ENCODE data around the gene RPS27.

The RPS27 gene

DNA sequence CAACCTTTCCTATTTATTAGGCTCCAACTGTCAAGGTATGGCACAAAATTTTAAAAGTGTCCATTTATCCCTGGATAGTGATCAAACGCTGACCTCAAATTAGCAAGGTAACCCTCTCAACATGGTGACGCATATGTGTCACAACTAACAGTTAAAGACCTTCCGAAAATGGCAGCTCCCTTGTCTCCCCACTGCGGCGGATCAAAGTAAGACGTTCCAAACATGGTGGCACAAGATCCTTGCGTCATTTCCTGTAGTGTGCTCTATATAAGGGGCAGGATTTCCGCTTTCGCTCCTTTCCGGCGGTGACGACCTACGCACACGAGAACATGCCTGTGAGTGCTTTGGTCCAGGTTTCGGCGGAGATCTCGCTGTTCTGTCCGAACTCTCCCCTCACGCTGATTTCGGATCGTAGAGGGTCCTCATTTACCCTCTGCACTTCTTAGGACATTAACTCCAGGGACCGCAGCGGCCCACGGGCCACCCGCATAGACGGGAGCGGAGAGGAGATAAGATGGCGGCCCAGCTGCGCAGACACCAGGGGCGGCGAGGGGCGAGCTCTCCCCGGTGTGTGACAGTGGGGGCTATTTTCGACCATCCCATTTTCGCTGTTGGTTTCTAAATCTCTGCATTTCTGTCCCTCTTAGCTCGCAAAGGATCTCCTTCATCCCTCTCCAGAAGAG, at the start of gene RPS27:
RPS27 (plus strand) TSS at position 295 of the 683 bp plus-strand sequence; CDS start at position 330, 35 bp downstream.
- DNase-seq: peak; percentile 86

DNA sequence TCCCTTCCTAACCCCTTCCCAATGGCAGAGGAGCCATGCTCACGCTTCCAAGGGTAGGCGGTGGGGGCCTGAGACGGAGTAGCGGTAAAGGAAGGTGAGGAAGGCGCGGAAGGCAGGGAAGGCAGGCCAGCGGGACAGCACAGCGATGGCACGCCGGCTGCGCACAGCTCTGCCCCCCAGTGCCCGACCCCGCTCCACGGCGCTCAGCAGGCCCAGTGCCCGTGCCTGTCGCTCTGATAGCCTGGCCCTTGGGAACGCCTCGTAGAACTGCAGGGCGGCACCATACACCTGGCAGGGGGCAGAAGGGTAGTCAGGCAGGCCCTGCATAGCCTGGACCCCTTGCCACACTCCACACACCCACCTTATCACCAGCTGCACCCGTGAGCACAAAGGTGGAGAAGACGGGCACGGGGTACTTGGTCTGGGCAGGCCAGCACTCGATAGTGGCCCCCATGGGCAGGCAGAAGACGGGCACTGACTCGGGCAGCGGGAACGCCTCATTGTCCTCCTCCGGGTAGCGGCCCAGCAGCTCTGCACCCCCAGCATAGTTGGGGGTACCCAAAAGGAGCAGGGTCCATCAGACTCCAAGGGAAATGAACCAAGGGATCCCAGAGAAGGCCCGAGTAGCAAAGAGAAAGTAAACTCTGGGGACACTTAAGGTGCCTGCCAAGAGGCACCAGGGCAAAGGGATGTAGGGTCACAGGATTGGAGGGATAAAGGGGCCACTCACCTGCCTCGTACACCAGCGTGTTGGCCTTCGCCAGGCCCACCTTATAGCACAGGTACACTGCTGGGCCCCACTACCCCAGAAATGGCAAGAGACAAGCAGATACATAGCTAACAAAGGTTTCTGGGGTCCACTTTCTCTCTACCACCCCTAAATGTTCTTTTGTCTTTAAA, 48.5 kb upstream of the RPS27 start:
- DNase-seq: no peak

DNA sequence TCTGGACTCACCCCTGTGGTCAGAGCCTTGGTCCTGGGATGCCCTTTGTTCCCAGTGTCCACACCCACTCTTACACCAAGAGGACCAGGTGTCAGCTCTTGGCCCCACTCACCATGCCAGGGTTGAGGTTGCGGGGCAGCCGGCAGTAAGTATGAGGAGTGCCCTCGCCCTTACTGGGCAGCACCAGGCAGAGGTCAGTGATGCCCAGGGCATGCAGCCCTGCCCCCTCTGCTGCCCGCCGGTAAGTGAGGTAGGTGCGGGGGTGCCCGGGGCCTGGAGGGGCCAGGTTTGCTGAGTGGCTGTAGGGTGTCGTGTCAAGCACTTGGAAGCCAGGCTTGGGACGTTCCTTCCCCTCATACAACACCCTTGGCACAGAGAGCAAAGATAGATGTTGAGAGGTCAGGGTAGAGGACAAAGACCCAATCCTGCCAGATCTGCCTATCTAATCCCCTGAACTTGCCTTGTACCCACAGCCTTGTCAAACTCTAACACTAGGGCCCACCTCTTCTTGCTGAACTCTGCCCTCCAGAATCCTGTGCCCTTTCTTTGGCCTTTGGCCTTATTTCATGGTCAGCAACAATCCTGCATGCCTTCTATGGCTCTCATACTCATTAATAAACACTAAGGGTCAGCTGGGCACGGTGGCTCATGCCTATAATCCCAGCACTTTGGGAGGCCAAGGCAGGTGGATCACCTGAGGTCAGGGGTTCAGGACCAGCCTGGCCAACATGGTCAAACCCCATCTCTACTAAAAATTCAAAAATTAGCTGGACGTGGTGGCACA, 47.6 kb upstream of the RPS27 start:
- DNase-seq: no peak

DNA sequence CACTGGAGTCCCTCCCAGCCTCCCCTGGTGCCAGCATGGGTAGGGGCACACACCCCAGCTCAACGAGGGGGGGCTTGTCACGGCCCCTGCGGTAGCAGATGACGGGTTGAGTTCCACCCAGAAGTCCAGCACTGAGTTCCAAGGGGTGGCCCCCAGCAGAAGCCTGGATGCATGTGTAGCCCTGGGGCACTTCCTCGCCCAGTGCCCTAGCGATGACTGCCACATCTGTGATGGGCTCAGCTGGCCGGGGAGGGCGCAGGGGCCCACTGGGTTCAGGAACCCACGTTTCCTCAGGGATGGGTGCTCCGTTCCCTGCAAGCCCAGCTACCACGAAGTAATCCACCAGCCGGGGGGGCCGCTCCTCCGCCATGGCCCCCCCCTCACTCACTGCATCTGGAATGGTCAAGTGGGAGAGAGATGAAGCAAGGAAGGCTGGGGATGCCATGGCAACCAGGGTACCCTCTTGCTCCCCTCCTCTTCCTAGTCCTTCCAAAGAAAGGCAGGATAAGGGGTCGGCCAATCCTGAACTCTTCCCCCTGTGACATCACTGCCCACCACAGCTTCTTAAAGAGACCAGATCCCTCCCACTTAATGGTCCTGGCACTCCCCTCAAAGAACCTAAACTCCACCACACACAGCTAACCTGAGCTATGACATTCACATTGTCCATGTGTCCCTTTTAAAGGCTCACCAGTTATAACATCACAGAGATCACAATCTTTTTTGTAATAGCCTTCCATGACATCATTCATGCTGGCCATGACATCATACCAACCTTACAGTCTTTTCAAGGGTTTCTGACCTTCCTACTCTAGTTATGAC, 46.3 kb upstream of the RPS27 start:
- DNase-seq: no peak

DNA sequence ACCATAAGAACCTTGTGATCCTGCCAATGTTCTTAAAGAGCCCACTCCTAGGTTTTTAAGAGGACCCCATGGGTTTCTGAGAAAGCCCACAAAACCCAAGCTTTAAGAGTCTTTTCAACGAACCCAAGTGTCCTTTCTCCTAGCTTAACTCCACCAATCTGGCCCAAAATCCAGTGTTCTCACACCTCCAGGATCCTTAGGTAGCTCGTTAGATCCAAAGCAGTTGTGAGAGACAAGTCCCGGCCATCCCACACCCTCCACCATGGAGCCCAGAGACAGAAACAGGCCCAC, 45.8 kb upstream of the RPS27 start:
- DNase-seq: no peak

DNA sequence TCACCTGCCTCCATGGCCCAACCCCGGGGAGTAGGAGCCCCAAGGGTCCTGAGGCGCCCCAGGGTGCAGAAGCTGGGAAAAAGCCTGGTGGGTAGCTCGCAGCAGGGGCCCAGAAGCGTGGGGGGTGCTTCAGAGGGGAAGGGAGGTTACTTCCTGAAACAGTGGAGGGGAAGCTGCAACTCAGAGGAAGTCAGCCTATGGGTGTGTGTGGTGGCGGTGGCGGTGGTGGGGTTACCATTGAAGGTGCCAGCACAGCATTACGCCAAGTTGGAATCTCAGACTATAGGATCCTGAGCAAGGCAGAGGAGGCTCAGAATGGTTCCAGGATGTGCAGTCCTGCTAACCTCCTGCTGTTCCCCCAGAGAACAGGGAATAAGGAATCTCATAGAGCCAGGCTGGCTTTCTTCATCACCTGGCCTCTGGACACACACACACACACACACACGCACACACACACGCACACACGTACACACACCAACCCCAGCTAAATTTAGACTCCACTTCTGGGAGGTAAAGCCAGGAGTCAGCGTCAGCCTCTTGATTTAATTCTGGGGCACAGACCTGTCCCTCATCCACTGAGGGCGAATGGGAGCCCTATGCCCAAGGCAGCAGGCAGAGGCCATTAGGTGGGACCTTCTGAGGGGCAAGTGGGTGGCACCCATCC, 45.3 kb upstream of the RPS27 start:
- DNase-seq: peak; percentile 74

DNA sequence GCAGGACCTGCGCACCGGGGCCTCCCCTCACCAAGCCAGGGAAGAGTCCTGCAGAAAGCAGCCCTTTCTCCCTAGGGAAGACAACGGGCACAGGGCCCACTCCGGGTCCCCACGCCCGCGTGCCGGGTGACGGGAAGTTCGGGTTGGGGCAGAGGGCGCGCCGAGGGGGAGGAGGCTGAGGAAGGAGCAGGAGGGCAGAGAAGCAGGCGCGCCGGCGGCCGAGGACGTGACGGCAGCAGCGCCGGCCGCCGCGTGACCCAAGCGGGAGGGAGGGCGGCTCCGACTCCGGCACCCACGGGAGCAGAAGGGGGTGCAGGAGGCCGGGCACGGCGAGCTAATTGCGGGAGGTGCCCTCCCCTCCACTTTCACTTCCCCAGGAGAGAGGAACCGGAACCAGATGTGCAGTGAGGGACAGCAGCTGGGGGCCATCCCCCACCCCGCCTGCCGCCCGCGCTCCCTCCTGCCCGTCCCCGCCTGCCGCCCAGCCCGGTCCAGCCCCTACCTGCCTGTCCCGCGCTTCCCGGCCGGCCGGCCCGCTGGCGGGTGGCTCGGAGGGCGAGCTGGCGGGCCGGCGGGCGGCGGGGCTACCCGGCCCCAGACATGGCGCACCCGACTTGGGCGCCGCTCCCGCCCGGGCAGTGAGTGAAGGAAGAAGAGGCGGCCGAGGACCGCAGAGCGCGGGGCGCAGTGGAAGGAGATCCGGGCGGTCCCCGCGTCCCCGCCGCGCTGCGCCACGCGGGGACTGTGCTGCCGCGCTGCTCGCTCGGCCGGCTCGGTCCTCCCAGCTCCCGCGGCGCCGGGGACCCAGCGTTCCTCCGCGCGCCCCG, 44.6 kb upstream of the RPS27 start:
- DNase-seq: peak; percentile 72

DNA sequence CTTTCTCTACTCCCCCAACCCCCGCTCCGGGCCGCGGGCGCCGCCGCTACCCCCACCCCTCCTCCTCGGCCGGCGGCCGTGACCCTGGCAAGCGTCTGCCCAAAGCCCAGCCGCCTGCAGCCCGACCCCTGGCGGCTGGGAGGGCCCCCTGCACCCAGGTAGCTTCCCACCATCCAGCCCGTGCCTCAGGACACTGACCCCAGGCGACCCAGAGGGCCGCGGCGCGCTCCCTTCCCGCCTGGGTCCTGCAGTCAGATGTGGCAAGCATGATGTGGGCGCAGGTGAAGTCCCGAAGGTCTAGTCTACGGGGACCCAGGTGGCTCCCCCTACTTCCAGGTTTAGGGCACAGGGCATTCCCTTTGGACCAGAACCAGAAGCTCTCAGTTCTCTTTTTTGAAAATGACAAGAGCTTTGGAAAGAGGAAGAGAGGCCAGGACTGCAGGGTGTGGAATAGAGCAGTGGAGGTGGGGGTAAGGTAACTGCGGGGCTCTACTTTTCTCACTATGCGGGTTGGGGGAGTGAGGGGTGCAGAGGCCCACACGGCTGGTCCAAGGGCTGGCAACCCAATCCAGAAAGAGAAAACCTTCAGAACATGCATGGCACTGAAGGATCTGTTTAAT, 43.8 kb upstream of the RPS27 start, which contains the start of gene DENND4B:
DENND4B (minus strand) TSS at position 97 of the 620 bp plus-strand sequence. CDS start 2,344 bp downstream, outside the sequence.
- peak; percentile 78 for DNase-seq

DNA sequence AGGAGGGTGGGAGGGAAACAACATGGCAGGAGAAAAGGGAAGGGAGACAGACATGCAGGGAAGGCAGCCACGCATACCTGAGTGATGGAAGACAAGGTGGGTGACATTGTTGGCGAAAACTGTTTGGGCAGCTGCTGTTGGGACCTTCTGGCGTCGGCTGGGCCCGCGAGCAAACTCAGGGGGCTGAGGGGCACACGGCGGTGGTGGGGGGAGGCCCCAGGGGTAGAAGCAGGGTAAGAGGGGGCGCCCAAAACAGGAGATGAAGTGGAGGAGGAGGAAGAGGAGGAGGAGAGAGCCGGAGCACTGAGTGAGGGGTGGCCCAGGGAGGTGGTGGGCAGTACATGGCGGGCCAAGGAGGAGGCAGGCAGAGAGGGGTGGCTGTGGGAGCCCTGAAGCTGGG, 39.4 kb upstream of the RPS27 start:
- no peak for DNase-seq

DNA sequence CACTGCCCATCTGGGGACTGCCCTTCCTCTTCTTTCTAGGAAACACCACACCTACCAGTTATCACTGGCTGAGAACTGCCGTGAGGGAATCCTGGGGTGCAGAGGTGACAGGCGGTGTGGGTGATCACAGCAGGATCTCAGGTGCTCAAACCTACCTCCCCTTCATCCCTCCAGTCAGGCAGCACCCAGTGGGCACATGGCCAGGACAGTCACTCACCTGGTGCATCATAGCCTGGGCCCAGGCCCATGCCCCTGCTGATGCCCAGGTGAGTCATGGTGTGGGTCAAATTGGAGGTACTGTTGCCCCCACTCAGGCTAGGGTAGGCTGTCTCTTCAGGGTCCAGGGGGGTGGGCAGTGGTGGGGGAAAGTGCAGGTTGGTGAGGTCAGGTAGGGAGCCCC, 38.8 kb upstream of the RPS27 start:
- no peak for DNase-seq

DNA sequence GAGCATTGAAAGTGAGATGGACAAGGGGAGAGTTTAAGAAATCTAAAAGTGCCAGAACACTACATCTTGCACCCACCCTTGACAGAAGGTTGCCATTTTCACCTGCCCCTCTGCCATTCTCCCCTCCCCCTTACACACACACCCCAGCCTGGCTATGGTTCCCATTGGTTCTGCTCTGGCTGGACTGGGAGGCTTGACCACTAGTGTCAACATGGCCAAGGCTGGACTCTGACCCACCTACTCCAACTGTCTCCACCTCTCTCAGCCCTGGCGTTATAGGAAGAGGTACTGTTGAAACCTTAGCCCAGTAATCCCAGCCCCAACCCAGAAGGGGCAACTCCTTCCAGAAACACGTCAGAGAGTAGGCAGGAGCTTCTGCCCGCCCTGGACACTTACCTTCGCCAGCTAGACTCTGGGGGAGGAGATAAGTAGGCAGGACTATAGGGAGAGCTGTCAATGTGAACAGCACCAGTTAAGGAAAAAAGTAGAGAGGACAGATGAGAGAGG, 36.6 kb upstream of the RPS27 start:
- DNase-seq: no peak

DNA sequence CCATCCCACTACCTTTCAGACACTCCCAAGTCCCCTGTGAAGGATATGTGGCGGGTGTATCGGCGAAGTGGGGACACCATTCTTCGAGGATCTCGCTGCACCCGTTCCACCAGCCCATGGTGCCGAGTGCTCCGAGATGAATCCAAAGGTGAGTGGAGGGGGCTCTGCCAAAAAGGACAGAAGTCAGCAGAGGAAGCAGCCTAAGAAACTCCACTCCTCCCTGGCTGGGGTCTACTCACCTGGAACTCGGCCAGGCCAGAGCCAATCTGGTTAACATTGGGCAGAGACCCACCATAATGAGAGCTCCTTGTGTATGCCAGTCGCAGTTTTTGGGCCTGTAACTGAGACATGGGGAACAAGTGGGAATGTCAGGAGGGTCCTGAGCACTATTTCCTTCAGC, 35.7 kb upstream of the RPS27 start:
- DNase-seq: no peak

DNA sequence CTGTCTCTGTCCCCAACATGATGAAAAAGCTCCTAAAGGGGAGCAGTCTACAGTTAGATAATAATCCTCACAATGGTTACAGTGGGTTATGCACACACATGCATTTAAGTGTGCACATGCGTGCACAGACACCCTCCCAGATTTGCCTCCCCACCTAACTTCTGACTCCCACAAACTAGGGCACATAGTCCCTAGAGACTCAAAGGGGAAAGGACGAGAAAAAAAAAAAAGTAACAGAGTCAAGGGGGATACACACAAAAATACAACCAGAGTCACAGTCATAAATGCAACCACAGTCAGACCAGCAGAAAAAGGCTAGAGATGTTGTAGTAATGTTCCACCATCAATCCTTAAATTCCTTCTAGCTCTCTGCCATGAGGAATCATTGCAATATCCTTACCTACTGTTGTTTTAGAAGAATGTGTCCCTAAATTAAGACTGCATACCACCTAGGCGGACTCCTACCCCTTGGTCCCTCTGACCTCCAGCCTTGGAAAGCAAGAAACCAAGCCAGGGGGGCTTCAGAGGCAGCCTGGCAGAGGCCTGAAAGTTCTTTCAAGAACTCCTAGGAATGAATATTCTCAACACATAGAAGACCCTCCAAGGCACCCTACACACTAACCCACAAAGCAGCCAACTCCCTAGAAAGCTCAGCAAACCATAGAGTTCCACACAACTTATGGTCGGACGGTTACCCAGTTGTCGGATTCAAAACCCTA, 33.4 kb upstream of the RPS27 start:
- no peak for DNase-seq

DNA sequence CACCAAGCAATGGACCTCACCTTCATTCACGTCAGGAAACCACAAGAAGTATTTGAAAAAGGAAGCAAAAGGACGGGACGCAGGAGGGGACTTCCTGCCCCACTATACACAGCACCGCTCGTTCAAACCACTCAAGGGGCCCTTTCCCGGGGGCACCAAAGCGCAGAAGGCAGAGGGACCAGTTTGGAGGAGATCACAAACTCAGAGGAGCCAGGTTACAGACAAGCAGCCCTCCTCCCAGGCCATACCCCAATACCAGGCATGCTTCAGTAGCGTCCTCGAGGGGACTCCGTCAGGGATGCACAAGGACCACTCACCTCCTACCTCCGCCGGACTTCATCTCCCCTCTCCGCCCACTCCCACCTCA, 32.8 kb upstream of the RPS27 start:
- DNase-seq: no peak

DNA sequence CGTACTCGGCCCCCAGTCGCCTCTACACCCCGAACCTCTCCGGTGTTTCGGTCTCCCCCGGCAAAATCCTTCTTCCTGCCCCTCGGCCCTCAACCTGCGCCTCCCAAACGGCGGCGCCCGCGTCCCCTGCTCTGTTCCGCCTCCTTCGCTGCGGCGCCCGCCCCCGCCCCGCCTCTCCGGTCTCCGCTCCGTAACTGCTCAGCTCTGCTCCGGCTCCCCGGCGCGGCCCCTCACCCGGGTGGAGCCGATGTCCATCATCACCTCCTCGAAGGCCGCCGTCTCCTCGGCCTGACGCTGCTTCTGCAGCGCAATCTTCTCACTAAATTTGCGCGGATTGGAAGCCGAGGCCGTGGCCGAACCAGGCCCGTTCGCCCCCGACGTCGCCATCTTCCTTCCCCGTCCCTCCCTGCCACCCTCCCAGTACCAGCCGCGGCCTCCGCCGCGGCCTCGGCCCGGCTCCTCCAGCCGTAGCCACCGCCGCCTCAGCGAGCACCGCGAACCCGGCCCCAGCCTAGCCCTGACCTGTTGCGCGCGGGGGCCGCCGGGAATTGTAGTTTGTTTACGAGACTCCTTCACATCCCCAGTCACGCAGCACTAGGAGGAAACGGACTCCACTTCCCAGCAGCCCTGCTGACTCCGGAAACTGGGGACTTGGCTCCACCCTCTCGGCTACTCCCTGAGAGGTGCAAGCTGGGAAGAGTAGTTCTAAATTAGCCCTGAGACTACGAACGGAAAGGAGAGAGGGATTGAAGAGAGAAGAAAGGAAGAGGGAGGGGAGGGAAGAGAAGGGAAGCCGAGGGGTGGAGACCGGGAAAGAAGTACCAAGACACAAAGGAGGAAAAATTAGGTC, 32.2 kb upstream of the RPS27 start, which contains the start of gene CRTC2:
CRTC2 (minus strand) TSS at position 502 of the 850 bp plus-strand sequence; CDS start at position 387, 115 bp downstream.
- DNase-seq: peak; percentile 94

DNA sequence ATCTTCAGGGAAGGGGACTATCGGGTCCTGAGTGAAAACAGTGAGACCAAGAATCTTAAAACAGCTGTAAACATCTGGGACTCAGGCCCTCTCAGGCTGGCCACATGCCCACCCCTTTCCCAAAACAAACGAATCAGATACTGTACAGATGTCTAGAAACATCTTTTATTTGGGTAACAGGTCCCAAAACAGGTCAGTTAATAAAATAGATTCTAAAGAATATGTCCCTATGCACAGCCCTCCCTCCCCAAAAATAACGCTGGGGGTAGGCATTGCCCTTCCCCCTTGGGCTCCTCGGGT, 31.7 kb upstream of the RPS27 start:
- DNase-seq: no peak

DNA sequence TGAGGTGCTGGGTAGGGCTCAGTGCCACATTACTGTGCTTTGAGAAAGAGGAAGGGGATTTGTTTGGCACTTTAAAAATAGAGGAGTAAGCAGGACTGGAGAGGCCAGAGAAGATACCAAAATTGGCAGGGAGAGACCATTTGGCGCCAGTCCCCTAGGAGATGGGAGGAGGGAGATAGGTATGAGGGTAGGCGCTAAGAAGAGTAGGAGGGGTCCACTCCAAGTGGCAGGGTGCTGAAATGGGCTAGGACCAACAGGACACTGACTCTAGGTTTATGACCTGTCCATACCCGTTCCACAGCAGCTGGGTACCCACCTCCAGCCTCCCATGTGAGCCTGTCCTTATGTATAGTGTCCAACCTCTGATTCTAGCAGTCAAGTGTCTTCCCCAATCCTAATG, 31.1 kb upstream of the RPS27 start:
- no peak for DNase-seq

DNA sequence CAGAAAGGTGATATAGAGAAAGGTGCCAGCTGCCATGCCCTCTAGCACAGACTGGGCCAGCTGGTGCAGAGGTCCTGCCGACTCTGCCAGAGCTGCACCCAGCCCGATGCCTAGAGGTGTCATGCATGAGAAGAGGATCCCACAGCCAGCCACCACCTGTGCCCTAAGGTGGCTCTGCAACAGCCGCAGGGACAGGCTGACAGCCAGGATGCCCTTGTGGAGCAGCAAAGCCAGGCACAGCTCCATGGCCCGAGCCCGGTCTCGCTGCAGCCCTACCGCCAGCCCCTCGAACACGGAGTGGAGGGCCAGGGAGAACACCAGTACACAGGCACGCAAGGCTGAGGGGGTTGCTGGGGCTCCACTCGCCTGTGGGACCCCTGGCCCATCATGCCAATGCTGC, 30.4 kb upstream of the RPS27 start:
- DNase-seq: no peak

DNA sequence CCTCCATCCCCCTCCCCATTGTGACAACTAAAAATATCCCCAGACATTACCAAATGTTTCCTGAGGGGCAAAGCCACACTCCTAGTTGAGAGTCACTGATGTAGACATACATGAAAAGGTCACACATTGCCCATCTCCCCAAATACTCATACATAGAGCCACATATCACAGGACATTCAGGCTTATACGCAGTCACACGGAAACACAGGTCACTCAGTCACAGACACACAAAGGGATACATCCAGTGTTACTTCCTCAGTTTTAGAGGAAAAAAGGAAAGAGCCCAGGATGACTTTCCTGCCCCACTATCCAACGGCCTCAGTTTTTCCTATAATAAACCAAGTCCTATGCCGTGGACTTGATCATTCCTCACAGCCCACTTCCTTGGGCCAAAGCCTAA, 29.1 kb upstream of the RPS27 start:
- no peak for DNase-seq
